Posterior vena cava (tissue), 2 donors: ENCODE data around the gene NSA2. TPM values are rescaled to one million over a fixed set of nuclear protein-coding genes. Genes with fewer than 3 reads are reported as not detected.
"Not testable (repeated sequence)": the region's sequence is repeated elsewhere in the genome, so short reads cannot be mapped to it uniquely, and the experiment has no call there.

Experiments used
- DNase-seq: peaks from one replicate; pipeline ENCODE4 v3.0.0-alpha.2; 2020; ENCODE audit warnings: low spot score
- intact Hi-C, 2 donors: fragments of 100-400 bp; cut with DNase I; formaldehyde crosslinking; loops; one replicate each; pipeline versions ENCODE4 v1.14.1 to v1.14.2; 2022 to 2023
- long read RNA-seq, 2 donors: library from polyadenylated mRNA; unstranded; transcript quantifications; one replicate each; pipeline ENCODE4 v2.0.0, GENCODE V29; 2020 to 2021
- total RNA-seq, 2 donors: library from RNA; stranded (reverse); fragmentation: NEBNext Ultra II Directional; extraction: Animal tissue kit (Norgen Biotek cat#: 25700); gene quantifications; one replicate each; pipeline ENCODE4 v1.2.1, GENCODE V29; 2021
- donor health status: DM: yes; HTN: yes; CAD: no.
- donor health status: DM: yes; HTN: yes; CAD: no.

The NSA2 gene
- total RNA-seq, result 10 to 100 TPM; 54.8 to 82.8 TPM
- long read RNA-seq, donor 1, full-length matches to known transcripts, result 3 of 5 reads
- long read RNA-seq, donor 1, partial matches to known transcripts, result 2 of 5 reads
- long read RNA-seq, donor 1, other reads (novel, unspliced or antisense), result 0 of 5 reads
- long read RNA-seq, donor 2, full-length matches to known transcripts, result 18 of 19 reads
- long read RNA-seq, donor 2, partial matches to known transcripts, result 0 of 19 reads
- long read RNA-seq, donor 2, other reads (novel, unspliced or antisense), result 1 of 19 reads

- intact Hi-C loops, result no loop called here
- peak; percentile 98 for DNase-seq
Observed at GRCh38 chr5:74766849-74767578, at the start of gene NSA2, which contains the start of gene GFM2. TSS of gene NSA2 (plus strand) at chr5:74767249. CDS start at chr5:74767361, 112 bp downstream. TSS of gene GFM2 (minus strand) at chr5:74767117. CDS start at chr5:74763742, 3,375 bp downstream.

- no peak for DNase-seq
- intact Hi-C loops, result no loop called here
Observed at GRCh38 chr5:74717596-74717995, 49.5 kb upstream of the NSA2 start.

GRCh38 chr5:74722271-74722670 is 44.8 kb upstream of the NSA2 start:
- intact Hi-C loops, result no loop called here
- DNase-seq, result no peak

- intact Hi-C loops, result no loop called here
- DNase-seq, result no peak
Observed at GRCh38 chr5:74725331-74725730, 41.7 kb upstream of the NSA2 start.

- no peak for DNase-seq
- intact Hi-C loops, result no loop called here
Observed at GRCh38 chr5:74736759-74737158, 30.3 kb upstream of the NSA2 start.

- intact Hi-C loops, result no loop called here
- DNase-seq, result no peak
Observed at GRCh38 chr5:74738406-74738805, 28.6 kb upstream of the NSA2 start.

GRCh38 chr5:74748742-74749141 is 18.3 kb upstream of the NSA2 start:
- intact Hi-C loops, DNase-seq: not testable (repeated sequence)

- intact Hi-C loops, result no loop called here
- DNase-seq, result no peak
Observed at GRCh38 chr5:74761241-74761640, 5.8 kb upstream of the NSA2 start.

- DNase-seq, result no peak
- intact Hi-C loops, result no loop called here
Observed at GRCh38 chr5:74762599-74762998, 4.5 kb upstream of the NSA2 start.

- intact Hi-C loops, result no loop called here
- DNase-seq, result no peak
Observed at GRCh38 chr5:74763504-74763903, 3.5 kb upstream of the NSA2 start.

- DNase-seq, result no peak
- intact Hi-C loops, result no loop called here
Observed at GRCh38 chr5:74765201-74765600, 1.8 kb upstream of the NSA2 start.

GRCh38 chr5:74765929-74766328 is 1.1 kb upstream of the NSA2 start:
- no peak for DNase-seq
- intact Hi-C loops, result no loop called here

- intact Hi-C loops, result no loop called here
- DNase-seq, result no peak
Observed at GRCh38 chr5:74766418-74766848, 616 bp upstream of the NSA2 start.

GRCh38 chr5:74767579-74767913 is 497 bp downstream of the NSA2 start:
- no peak for DNase-seq

GRCh38 chr5:74772359-74772758 is 5.3 kb downstream of the NSA2 start:
- intact Hi-C loops, result no loop called here
- DNase-seq, result no peak

More at GRCh38 chr5:74767579-74767913, 497 bp downstream of the NSA2 start:
- intact Hi-C loops, result no loop called here

GRCh38 chr5:74778609-74779008 is 11.6 kb downstream of the NSA2 start:
- no peak for DNase-seq
- intact Hi-C loops, result no loop called here

GRCh38 chr5:74786851-74787250 is 19.8 kb downstream of the NSA2 start:
- no peak for DNase-seq
- intact Hi-C loops, result no loop called here

GRCh38 chr5:74787424-74787823 is 20.4 kb downstream of the NSA2 start:
- DNase-seq, result no peak
- intact Hi-C loops, result no loop called here

GRCh38 chr5:74791669-74792068 is 24.6 kb downstream of the NSA2 start:
- intact Hi-C loops, result not testable (repeated sequence)

GRCh38 chr5:74798977-74799911 is 32.2 kb downstream of the NSA2 start:
- intact Hi-C loops, result no loop called here
- no peak for DNase-seq

More at GRCh38 chr5:74791669-74792068, 24.6 kb downstream of the NSA2 start:
- not testable (repeated sequence) for DNase-seq
